HepG2 (cell line): Measurements from ENCODE around the gene ZNF334. TPM values are rescaled to one million over a fixed set of nuclear protein-coding genes. Genes with fewer than 3 reads are reported as not detected.

Experiments used
- ATAC-seq: fragments of 200-7000 bp; cut with Tn5 transposase; 3 replicates; pipeline ENCODE4 v1.9.1; 2020; ENCODE audit warnings: mild to moderate bottlenecking, moderate library complexity
- BruUV-seq: library from RNA; stranded (reverse); fragments of 400-500 nt; replicated peaks from 2 replicates; lab custom pipeline; 2021; lab: Mats Ljungman, UMichigan
- CTCF ChIA-PET: fragments of 300-600 bp; formaldehyde crosslinking; extraction: SDS; loops from one replicate; lab custom pipeline; 2021; ENCODE audit warnings: low total read pairs, inconsistent platforms, low intra/inter-chr PET ratio; lab: Yijun Ruan, JAX
- POLR2A ChIA-PET: fragments of 350-600 bp; sonication (Branson Sonifier 250); formaldehyde crosslinking; loops from one replicate; lab custom pipeline; 2020; ENCODE audit warnings: antibody characterized with exemption, inconsistent platforms; lab: Yijun Ruan, JAX
- DNase-seq: peaks from one replicate; pipeline ENCODE4 v3.0.0-alpha.2; 2015; ENCODE audit warnings: low spot score
- FAIRE-seq: peaks from 3 replicates; lab custom pipeline; 2011; peaks lifted over from hg19 to GRCh38; lab: Jason Lieb, UNC
- H2AFZ ChIP-seq: one replicate; pipeline ENCODE4 v1.6.1; 2011; ENCODE audit warnings: low read length, inconsistent platforms
- H3K27ac ChIP-seq: fragments of 300-600 bp; 3 replicates; pipeline ENCODE4 v1.8.0; 2011; ENCODE audit warnings: mixed run types, mild to moderate bottlenecking, mixed read lengths, low read length, inconsistent platforms; ENCODE audit not compliant: insufficient read depth; ENCODE audit errors: extremely low read length
- H3K27me3 ChIP-seq, 2 experiments: fragments of 200-600 bp in 1 of 2; 2 replicates in 1 of 2; 3 replicates in 1 of 2; pipeline versions ENCODE4 v1.6.0 to v1.8.0; 2011; ENCODE audit warnings: low read length in 2 of 2, mild to moderate bottlenecking in 2 of 2, moderate library complexity in 2 of 2, inconsistent platforms in 1 of 2; ENCODE audit not compliant: insufficient read depth in 2 of 2, control insufficient read depth in 1 of 2
- H3K36me3 ChIP-seq, 2 experiments: fragments of 200-600 bp in 1 of 2; replicated peaks in 1 of 2; 2 replicates in 1 of 2; 3 replicates in 1 of 2; pipeline versions ENCODE4 v1.5.1 to v1.8.0; 2011; ENCODE audit warnings: low read length in 2 of 2, inconsistent platforms in 1 of 2; ENCODE audit not compliant: insufficient read depth in 2 of 2, control insufficient read depth in 1 of 2
- H3K4me1 ChIP-seq: 2 replicates; pipeline ENCODE4 v1.5.1; 2012; ENCODE audit warnings: low read length, inconsistent platforms; ENCODE audit not compliant: insufficient read depth
- H3K4me2 ChIP-seq: 2 replicates; pipeline ENCODE4 v1.6.0; 2011; ENCODE audit warnings: low read depth, low read length, inconsistent platforms
- H3K4me3 ChIP-seq, 3 experiments: fragments of 200-600 bp in 1 of 3; sonication (generic), shearing (Covaris generic) in 1 of 3; replicated peaks in 1 of 3; 2 replicates each; pipeline ENCODE4 v1.5.1; 2011 to 2016; ENCODE audit warnings: low read length in 3 of 3, inconsistent platforms in 2 of 3, low read depth in 2 of 3, mild to moderate bottlenecking in 2 of 3, control low read depth in 1 of 3, mixed read lengths in 1 of 3; ENCODE audit not compliant: insufficient read depth in 1 of 3
- H3K79me2 ChIP-seq: one replicate; pipeline ENCODE4 v1.6.1; 2011; ENCODE audit warnings: low read length, inconsistent platforms; ENCODE audit not compliant: insufficient read depth
- H3K9ac ChIP-seq: 2 replicates; pipeline ENCODE4 v1.6.0; 2011; ENCODE audit warnings: mild to moderate bottlenecking, low read depth, low read length, inconsistent platforms; ENCODE audit not compliant: insufficient read depth
- H3K9me3 ChIP-seq: 2 replicates; pipeline ENCODE4 v1.5.1; 2012; ENCODE audit warnings: mild to moderate bottlenecking, low read length
- H4K20me1 ChIP-seq: 2 replicates; pipeline ENCODE4 v1.6.0; 2011; ENCODE audit warnings: inconsistent platforms, mild to moderate bottlenecking, low read length, moderate library complexity; ENCODE audit not compliant: insufficient read depth
- FIP1L1 ChIP-seq: fragments of 200-400 bp; formaldehyde crosslinking; IDR thresholded peaks from 2 replicates; pipeline ENCODE4 v1.6.1; 2018; ENCODE audit warnings: low read depth, mild to moderate bottlenecking, low read length, moderate library complexity, borderline replicate concordance; ENCODE audit not compliant: insufficient read depth
- FOXC1 ChIP-seq: sonication (generic); formaldehyde crosslinking; IDR thresholded peaks from 2 replicates; pipeline ENCODE4 v1.8.0; 2022; ENCODE audit warnings: mild to moderate bottlenecking, missing genetic modification reagents, borderline replicate concordance
- HNRNPK ChIP-seq: fragments of 200-400 bp; formaldehyde crosslinking; IDR thresholded peaks from 2 replicates; pipeline ENCODE4 v1.6.1; 2018; ENCODE audit warnings: low read length, low read depth, moderate library complexity, mild to moderate bottlenecking; ENCODE audit not compliant: poor library complexity, severe bottlenecking
- HOXD1 ChIP-seq: sonication (generic); formaldehyde crosslinking; IDR thresholded peaks from 2 replicates; pipeline ENCODE4 v1.5.0; 2020; ENCODE audit warnings: missing genetic modification reagents
- MYNN ChIP-seq: sonication (generic); formaldehyde crosslinking; IDR thresholded peaks from 2 replicates; pipeline ENCODE4 v1.4.0; 2020; ENCODE audit warnings: mild to moderate bottlenecking, low read depth, missing genetic modification reagents
- NBN ChIP-seq: fragments of 450-650 bp; conservative IDR thresholded peaks from 2 replicates; pipeline ENCODE4 v1.6.1; 2017
- TBX2 ChIP-seq: sonication (generic); formaldehyde crosslinking; IDR thresholded peaks from 2 replicates; pipeline ENCODE4 v1.5.0; 2020; ENCODE audit warnings: missing genetic modification reagents, mild to moderate bottlenecking, borderline replicate concordance
- ZNF282 ChIP-seq: fragments of 450-650 bp; IDR thresholded peaks from 2 replicates; pipeline ENCODE4 v1.6.1; 2018; ENCODE audit not compliant: partially characterized antibody
- ZNF441 ChIP-seq: sonication (generic); formaldehyde crosslinking; IDR thresholded peaks from 2 replicates; pipeline ENCODE4 v1.7.0; 2021; ENCODE audit warnings: missing genetic modification reagents, borderline replicate concordance
- ZNF570 ChIP-seq: sonication (generic); formaldehyde crosslinking; IDR thresholded peaks from 2 replicates; pipeline ENCODE4 v1.4.0; 2020; ENCODE audit warnings: mild to moderate bottlenecking, missing genetic modification reagents, borderline replicate concordance
- ZNF577 ChIP-seq: sonication (generic); formaldehyde crosslinking; IDR thresholded peaks from 2 replicates; pipeline ENCODE4 v1.4.0; 2020; ENCODE audit warnings: mild to moderate bottlenecking, low read depth, missing genetic modification reagents, borderline replicate concordance
- ZNF678 ChIP-seq: sonication (generic); formaldehyde crosslinking; IDR thresholded peaks from 2 replicates; pipeline ENCODE4 v1.4.0; 2020; ENCODE audit warnings: mild to moderate bottlenecking, missing genetic modification reagents
- ZNF747 ChIP-seq: sonication (generic); formaldehyde crosslinking; IDR thresholded peaks from 2 replicates; pipeline ENCODE4 v1.8.1; 2023; ENCODE audit warnings: missing genetic modification reagents, mild to moderate bottlenecking, borderline replicate concordance
- ZNF768 ChIP-seq: sonication (generic); formaldehyde crosslinking; IDR thresholded peaks from 2 replicates; pipeline ENCODE4 v1.4.0; 2020; ENCODE audit warnings: missing genetic modification reagents
- WGBS: methylation state at CpG from one replicate; pipeline ENCODE4 v1.1.6; 2017; ENCODE audit warnings: low lambda C conversion rate; 5-methylcytosine and 5-hydroxymethylcytosine counted together
- in situ Hi-C: cut with HindIII; loops from 2 replicates; pipeline ENCODE4 v1.10.0; 2017; ENCODE audit warnings: low pct_unique_long_range_greater_than_20kb; ENCODE audit not compliant: extremely low pct_ligation_motif_present
- intact Hi-C: fragments of 100-400 bp; cut with micrococcal nuclease; formaldehyde crosslinking; loops from one replicate; pipeline ENCODE4 v1.10.0; 2022; ENCODE audit not compliant: unreplicated experiment
- polyA plus RNA-seq, 8 experiments: library from polyadenylated mRNA; depleted of rRNA in 3 of 8; stranded (reverse) in 7 of 8; unstranded in 1 of 8; fragments of >200 nt; fragmentation: Illumina TruSeq in 4 of 8; extraction: Trizol in 4 of 8; gene quantifications; 2 replicates each; pipeline versions ENCODE4 v1.2.1 to v1.2.3, GENCODE V29; 2011 to 2016; ENCODE audit warnings: low read depth in 4 of 8, missing spikeins in 1 of 8, mixed read lengths in 1 of 8; ENCODE audit not compliant: insufficient read depth in 1 of 8
- total RNA-seq, 5 experiments: library from RNA; depleted of rRNA; stranded (reverse); fragments of >200 nt; fragmentation: Illumina TruSeq; extraction: Trizol; gene quantifications; 2 replicates each; pipeline ENCODE4 v1.2.3, GENCODE V29; 2016; ENCODE audit warnings: low read depth in 1 of 5
- TF ChIP-seq, protein P1 (sequence below): sonication (generic); formaldehyde crosslinking; IDR thresholded peaks from 2 replicates; pipeline ENCODE4 v1.8.0; 2022; ENCODE audit warnings: mild to moderate bottlenecking, missing genetic modification reagents; ENCODE audit not compliant: insufficient replicate concordance
- TF ChIP-seq, protein P2 (sequence below): sonication (generic); formaldehyde crosslinking; IDR thresholded peaks from 2 replicates; pipeline ENCODE4 v1.9.0; 2022; ENCODE audit warnings: missing genetic modification reagents, mild to moderate bottlenecking, borderline replicate concordance

ZNF334 gene
- total and polyA plus RNA-seq, 2 of the 13 experiments (the other 11 are each of a cell fraction or from before 2014, with no cell fraction given), result 4.8 to 7.8 TPM

DNA sequence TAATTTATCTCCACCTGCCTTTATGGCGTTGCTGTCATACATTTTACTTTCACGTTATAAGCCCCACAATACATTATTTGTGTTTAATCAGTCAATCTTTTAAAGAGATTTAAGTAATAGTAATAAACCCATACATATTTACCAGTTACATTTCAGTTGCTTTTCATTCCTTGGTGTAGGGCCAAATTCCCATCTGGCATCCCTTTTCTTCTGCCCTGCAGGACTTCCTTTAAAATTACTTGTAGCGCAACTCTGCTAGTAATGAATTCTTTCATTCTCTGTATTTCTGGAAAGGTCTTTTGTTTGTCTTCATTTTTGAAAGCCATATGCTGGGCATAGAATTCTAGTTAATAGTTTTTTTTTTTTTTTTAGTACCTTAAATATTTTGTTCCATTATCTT lies 24.9 kb downstream of the ZNF334 start:
- Histone ChIP-seq H3K36me3 (no peaks in the 10 kb centered on the region), H3K27me3 (peaks cover 0 to 5% of the 10 kb centered on the region in 2 experiments; a peak in 2 of 5 replicates), H2AFZ (no peak overlapping the region), H3K4me1 (peaks cover 22% of the 10 kb centered on the region), H3K4me3 (no peak overlapping the region), H3K4me2 (no peak overlapping the region), H3K79me2 (no peaks in the 10 kb centered on the region), H3K27ac (no peak overlapping the region), H4K20me1 (no peaks in the 10 kb centered on the region), H3K9ac (no peak overlapping the region), H3K9me3 (no peaks in the 10 kb centered on the region)
- no TSS peak for BruUV-seq
- in situ Hi-C loops (no loop called here), intact Hi-C loops (no loop called here)
- no peak for ATAC-seq
- no peak for FAIRE-seq
- no peak for DNase-seq
- TF ChIP-seq HNRNPK (peak; percentile 5), ZNF441 (CRISPR knock-in tag) (no peak)
- ChIA-PET CTCF (no interaction called here), POLR2A (no interaction called here)
- 46% methylated on average over 3 of the region's 3 CpGs for WGBS

DNA sequence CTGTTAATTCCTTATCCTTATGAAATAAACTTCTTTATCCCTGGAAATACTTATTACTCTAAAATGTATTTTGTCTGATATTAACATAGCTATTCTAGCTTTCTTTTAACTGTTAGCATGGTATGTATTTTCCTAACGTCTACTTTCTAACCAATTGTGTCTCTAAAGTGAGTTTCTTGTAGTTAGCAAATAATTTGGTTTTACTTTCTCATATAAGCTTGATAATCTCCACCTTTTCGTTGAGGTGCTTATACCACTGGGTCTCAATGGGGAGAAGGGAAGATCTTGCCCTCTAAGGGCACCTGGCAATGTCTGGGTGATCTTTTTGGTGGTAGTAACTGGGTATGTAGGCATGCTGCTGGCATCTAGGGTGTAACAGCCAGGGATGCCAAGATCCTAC lies 25.7 kb downstream of the ZNF334 start:
- intact Hi-C loops, result no loop called here
- no peak for DNase-seq
- no TSS peak for BruUV-seq
- no peak overlapping the region for H3K27ac ChIP-seq
- 6% methylated on average over 2 of the region's 2 CpGs for WGBS
- ChIA-PET POLR2A (no interaction called here), CTCF (no interaction called here)
- ATAC-seq, result no peak
- peaks cover 22% of the 10 kb centered on the region for H3K4me1 ChIP-seq
- no peaks in the 10 kb centered on the region for H3K36me3 ChIP-seq
- H3K9me3 ChIP-seq, result no peaks in the 10 kb centered on the region
- in situ Hi-C loops, result no loop called here
- no peak overlapping the region for H2AFZ ChIP-seq
- no peak for FAIRE-seq
- no peak overlapping the region for H3K9ac ChIP-seq
- H3K79me2 ChIP-seq, result no peaks in the 10 kb centered on the region
- no peak overlapping the region for H3K4me2 ChIP-seq
- H3K4me3 ChIP-seq, result no peak overlapping the region
- peaks cover 0 to 3% of the 10 kb centered on the region in 2 experiments; a peak in 1 of 5 replicates for H3K27me3 ChIP-seq
- no peaks in the 10 kb centered on the region for H4K20me1 ChIP-seq
- TF ChIP-seq NBN (no peak), FOXC1 (CRISPR knock-in tag) (no peak), ZNF747 (CRISPR knock-in tag) (no peak), MYNN (CRISPR knock-in tag) (no peak), ZNF768 (CRISPR knock-in tag) (no peak), ZNF570 (no peak), HOXD1 (no peak), FIP1L1 (no peak), ZNF282 (no peak), ZNF577 (CRISPR knock-in tag) (no peak), ZNF678 (no peak), TBX2 (no peak)
- TF ChIP-seq, protein P1, sequence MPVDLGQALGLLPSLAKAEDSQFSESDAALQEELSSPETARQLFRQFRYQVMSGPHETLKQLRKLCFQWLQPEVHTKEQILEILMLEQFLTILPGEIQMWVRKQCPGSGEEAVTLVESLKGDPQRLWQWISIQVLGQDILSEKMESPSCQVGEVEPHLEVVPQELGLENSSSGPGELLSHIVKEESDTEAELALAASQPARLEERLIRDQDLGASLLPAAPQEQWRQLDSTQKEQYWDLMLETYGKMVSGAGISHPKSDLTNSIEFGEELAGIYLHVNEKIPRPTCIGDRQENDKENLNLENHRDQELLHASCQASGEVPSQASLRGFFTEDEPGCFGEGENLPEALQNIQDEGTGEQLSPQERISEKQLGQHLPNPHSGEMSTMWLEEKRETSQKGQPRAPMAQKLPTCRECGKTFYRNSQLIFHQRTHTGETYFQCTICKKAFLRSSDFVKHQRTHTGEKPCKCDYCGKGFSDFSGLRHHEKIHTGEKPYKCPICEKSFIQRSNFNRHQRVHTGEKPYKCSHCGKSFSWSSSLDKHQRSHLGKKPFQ (CRISPR knock-in tag), result no peak
- TF ChIP-seq, protein P2, sequence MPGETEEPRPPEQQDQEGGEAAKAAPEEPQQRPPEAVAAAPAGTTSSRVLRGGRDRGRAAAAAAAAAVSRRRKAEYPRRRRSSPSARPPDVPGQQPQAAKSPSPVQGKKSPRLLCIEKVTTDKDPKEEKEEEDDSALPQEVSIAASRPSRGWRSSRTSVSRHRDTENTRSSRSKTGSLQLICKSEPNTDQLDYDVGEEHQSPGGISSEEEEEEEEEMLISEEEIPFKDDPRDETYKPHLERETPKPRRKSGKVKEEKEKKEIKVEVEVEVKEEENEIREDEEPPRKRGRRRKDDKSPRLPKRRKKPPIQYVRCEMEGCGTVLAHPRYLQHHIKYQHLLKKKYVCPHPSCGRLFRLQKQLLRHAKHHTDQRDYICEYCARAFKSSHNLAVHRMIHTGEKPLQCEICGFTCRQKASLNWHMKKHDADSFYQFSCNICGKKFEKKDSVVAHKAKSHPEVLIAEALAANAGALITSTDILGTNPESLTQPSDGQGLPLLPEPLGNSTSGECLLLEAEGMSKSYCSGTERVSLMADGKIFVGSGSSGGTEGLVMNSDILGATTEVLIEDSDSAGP (CRISPR knock-in tag), result no peak
